ENCODE measurements around the gene ALDH3A2. TPM values are rescaled to one million over a fixed set of nuclear protein-coding genes. Genes with fewer than 3 reads are reported as not detected.
A peak's percentile ranks its signal among the peaks of the same experiment; 100 is the strongest.

Gene ALDH3A2
- total and polyA plus RNA-seq, 8 donors: 46.3 to 102 (median 57.0) TPM

DNA sequence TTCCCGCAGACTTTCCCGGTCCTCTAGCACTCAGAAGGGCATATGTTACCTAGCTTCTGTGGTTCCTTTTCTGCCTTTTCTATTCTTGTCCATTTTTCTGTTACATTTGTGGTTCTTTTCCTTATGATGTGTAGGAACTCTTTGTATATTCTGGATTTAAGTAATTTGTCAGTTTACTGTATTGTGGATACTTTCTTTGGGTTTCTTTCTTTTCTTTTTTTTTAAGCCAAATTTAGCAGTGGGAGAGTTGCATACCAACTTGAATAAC, 657 bp downstream of the ALDH3A2 start:
- WGBS, 2 donors: 0% methylated on average over 2 of the region's 2 CpGs
- no peaks in the 10 kb centered on the region for H3K27me3 ChIP-seq
- DNase-seq (no peak), ATAC-seq (no peak), FAIRE-seq (no peak)
- TF ChIP-seq, protein P1, sequence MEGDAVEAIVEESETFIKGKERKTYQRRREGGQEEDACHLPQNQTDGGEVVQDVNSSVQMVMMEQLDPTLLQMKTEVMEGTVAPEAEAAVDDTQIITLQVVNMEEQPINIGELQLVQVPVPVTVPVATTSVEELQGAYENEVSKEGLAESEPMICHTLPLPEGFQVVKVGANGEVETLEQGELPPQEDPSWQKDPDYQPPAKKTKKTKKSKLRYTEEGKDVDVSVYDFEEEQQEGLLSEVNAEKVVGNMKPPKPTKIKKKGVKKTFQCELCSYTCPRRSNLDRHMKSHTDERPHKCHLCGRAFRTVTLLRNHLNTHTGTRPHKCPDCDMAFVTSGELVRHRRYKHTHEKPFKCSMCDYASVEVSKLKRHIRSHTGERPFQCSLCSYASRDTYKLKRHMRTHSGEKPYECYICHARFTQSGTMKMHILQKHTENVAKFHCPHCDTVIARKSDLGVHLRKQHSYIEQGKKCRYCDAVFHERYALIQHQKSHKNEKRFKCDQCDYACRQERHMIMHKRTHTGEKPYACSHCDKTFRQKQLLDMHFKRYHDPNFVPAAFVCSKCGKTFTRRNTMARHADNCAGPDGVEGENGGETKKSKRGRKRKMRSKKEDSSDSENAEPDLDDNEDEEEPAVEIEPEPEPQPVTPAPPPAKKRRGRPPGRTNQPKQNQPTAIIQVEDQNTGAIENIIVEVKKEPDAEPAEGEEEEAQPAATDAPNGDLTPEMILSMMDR (IDR thresholded peaks at IDR 0.05): no peak
- H3K27ac ChIP-seq: peak overlapping the region; percentile 79 to 96 (median 88)
- H3K9me3 ChIP-seq: no peaks in the 10 kb centered on the region
- intact Hi-C loops (cut with DNase I): no loop called here
- peaks cover 18 to 42% (median 33%) of the 10 kb centered on the region in 3 donors for H3K4me1 ChIP-seq
- H3K4me3 ChIP-seq: peak overlapping the region; percentile 43 to 93 (median 68)
- peaks cover 0 to 9% (median 0%) of the 10 kb centered on the region in 3 donors for H3K36me3 ChIP-seq

DNA sequence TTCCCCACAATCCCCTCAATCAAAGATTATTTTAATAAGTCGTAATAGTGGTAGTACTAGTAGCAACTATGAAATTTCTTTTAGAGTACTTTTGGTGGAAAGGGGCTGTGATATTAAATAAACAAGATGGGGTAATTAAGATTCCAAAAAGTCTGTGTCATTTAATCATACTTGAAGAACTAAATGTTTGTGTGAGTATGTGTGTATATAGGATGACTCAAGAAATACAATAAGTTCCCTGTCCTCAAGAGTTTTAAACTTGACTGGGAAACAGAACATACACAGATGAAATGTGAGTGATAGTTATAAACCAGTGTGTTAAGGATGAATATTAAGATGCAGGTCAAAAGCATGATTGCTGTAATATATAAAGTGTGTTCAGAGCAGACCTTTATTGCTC, 2.3 kb downstream of the ALDH3A2 start:
- no peak for DNase-seq
- Histone ChIP-seq H3K36me3 (peaks cover 0 to 20% (median 0%) of the 10 kb centered on the region in 3 donors), H3K27ac (peak overlapping the region in 2 of 4 donors; percentile 53 to 60), H3K9me3 (no peaks in the 10 kb centered on the region), H3K27me3 (no peaks in the 10 kb centered on the region), H3K4me3 (peak overlapping the region in 2 of 4 donors; percentile 59 to 76), H3K4me1 (peaks cover 18 to 42% (median 33%) of the 10 kb centered on the region in 3 donors)
- FAIRE-seq: no peak
- TF ChIP-seq, protein P1 (IDR thresholded peaks at IDR 0.05): no peak
- WGBS, 2 donors: 60 to 69% methylated on average over 1 of the region's 1 CpG
- intact Hi-C loops (cut with DNase I): no loop called here
- no peak for ATAC-seq

DNA sequence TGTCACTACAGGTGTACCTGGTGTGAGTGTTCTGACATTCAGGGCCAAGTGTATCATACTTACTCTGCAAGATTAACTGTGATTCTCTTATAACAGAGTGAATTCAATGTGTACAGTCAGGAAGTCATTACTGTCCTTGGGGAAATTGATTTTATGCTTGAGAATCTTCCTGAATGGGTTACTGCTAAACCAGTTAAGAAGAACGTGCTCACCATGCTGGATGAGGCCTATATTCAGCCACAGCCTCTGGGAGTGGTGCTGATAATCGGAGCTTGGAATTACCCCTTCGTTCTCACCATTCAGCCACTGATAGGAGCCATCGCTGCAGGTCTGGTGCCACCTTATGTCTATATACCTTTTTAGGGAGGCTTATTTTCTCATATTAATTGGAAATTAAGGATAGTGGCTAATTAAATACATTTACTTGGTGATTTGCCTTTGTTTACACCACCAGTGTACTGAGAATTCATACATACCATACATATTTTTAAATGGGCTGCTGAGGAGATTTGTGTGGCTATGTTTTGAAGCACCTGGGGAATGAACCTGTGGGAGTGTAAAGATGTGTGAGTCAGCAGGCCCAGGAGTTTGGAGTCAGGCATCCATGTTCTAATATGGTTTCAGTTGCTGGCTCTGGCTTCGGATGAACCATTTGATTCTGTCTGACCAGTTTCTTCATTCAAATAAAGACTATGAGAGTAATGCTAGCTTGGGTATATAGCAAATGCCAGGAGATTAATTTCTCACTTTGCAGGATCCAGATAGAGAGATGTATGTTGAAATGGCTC, 3.1 kb downstream of the ALDH3A2 start:
- Histone ChIP-seq H3K36me3 (peaks cover 0 to 27% (median 0%) of the 10 kb centered on the region in 3 donors), H3K27ac (peak overlapping the region in 2 of 4 donors; percentile 53 to 60), H3K9me3 (no peaks in the 10 kb centered on the region), H3K4me3 (peak overlapping the region in 1 of 4 donors; percentile 76), H3K27me3 (no peaks in the 10 kb centered on the region), H3K4me1 (peaks cover 14 to 37% (median 28%) of the 10 kb centered on the region in 3 donors)
- ATAC-seq (no peak), FAIRE-seq (no peak), DNase-seq (no peak)
- intact Hi-C loops (cut with DNase I): no loop called here
- WGBS, 2 donors: 32 to 33% methylated on average over 5 of the region's 5 CpGs
- TF ChIP-seq, protein P1 (IDR thresholded peaks at IDR 0.05): no peak

DNA sequence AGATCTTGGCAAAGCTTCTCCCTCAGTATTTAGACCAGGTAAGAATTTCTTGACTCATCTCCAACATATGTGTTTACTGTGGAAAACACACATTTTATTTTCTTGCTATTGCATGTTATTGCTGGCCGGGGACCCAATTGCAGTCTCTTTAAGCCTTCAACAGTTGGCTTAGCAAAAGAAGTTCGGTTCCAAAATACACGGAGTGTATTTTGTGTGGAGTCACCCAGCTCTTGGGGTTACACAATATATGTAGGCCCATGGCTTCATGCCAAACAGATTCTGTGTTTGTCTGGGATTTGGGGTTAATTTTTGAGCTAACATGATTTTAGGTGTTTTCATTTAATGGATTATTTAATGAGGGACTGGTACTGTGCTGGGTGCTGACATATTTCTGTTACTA, 4.0 kb downstream of the ALDH3A2 start:
- WGBS, 2 donors: 20% methylated on average over 3 of the region's 3 CpGs
- no peak for DNase-seq
- H3K9me3 ChIP-seq: no peaks in the 10 kb centered on the region
- H3K4me1 ChIP-seq: peaks cover 16 to 27% (median 24%) of the 10 kb centered on the region in 3 donors
- TF ChIP-seq, protein P1 (IDR thresholded peaks at IDR 0.05): no peak
- peak overlapping the region in 2 of 4 donors; percentile 53 to 60 for H3K27ac ChIP-seq
- no peak overlapping the region for H3K4me3 ChIP-seq
- intact Hi-C loops (cut with DNase I): no loop called here
- no peak for ATAC-seq
- FAIRE-seq: no peak
- H3K27me3 ChIP-seq: no peaks in the 10 kb centered on the region
- H3K36me3 ChIP-seq: peaks cover 0 to 30% (median 0%) of the 10 kb centered on the region in 3 donors

DNA sequence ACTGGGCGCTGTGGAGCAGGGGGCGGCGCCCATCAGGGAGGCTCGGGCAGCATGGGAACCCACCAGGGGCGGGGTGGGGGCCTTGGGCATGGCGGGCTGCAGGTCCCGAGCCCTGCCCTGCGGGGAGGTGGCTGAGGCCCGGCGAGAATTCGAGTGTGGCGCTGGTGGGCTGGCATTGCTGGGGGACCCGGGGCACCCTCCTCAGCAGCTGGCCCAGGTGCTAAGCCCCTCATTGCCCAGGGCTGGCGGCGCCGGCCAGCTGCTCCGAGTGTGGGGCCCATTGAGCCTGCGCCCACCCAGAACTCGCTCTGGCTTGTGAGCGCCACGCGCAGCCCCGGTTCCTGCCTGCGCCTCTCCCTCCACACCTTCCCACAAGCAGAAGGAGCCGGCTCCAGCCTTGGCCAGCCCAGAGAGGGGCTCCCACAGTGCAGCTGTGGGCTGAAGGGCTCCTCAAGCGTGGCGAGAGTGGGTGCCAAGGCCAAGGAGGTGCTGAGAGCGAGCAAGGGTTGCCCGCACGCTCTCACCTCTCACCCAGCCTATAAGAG, 5.9 kb downstream of the ALDH3A2 start:
- TF ChIP-seq, protein P1 (IDR thresholded peaks at IDR 0.05): no peak
- WGBS, 2 donors: 98 to 99% methylated on average over 27 to 30 of the region's 30 CpGs
- intact Hi-C loops (cut with DNase I): no loop called here
- ATAC-seq: no peak
- no peak overlapping the region for H3K27ac ChIP-seq
- no peak for FAIRE-seq
- no peaks in the 10 kb centered on the region for H3K27me3 ChIP-seq
- H3K4me1 ChIP-seq: peaks cover 20 to 31% (median 31%) of the 10 kb centered on the region in 3 donors
- peak in 2 of 6 donors; percentile 24 to 69 for DNase-seq
- H3K4me3 ChIP-seq: no peak overlapping the region
- peaks cover 0 to 30% (median 3%) of the 10 kb centered on the region in 3 donors for H3K36me3 ChIP-seq
- H3K9me3 ChIP-seq: no peaks in the 10 kb centered on the region
